Caco-2 (cell line): ENCODE data around the gene MAFF. TPM values are rescaled to one million over a fixed set of nuclear protein-coding genes. Genes with fewer than 3 reads are reported as not detected.

Experiments
- BruUV-seq: library from RNA; stranded (reverse); fragments of 400-500 nt; replicated peaks from 2 replicates; lab custom pipeline; 2021; lab: Mats Ljungman, UMichigan
- CTCF ChIA-PET: fragments of 300-600 bp; sonication (Branson Sonifier 250); formaldehyde crosslinking; loops from one replicate; lab custom pipeline; 2022; ENCODE audit warnings: antibody characterized with exemption; lab: Charles Lee
- POLR2A ChIA-PET: fragments of 300-600 bp; sonication (Branson Sonifier 250); formaldehyde crosslinking; loops from one replicate; lab custom pipeline; 2022; ENCODE audit warnings: antibody characterized with exemption; lab: Charles Lee
- DNase-seq, 2 experiments: peaks; one replicate each; pipeline versions ENCODE4 v3.0.0 to v3.0.0-alpha.2; 2020 to 2022
- H3K27me3 ChIP-seq: replicated peaks from 2 replicates; pipeline ENCODE4 v1.6.0; 2011; ENCODE audit warnings: low read length; ENCODE audit not compliant: control insufficient read depth, insufficient read depth
- H3K36me3 ChIP-seq: 2 replicates; pipeline ENCODE4 v1.5.1; 2011; ENCODE audit warnings: low read length; ENCODE audit not compliant: control insufficient read depth, insufficient read depth
- H3K4me1 ChIP-seq: fragments of 250-450 bp; sonication (Bioruptor Pico); 2 replicates; pipeline ENCODE4 v1.5.1; 2020; ENCODE audit warnings: mild to moderate bottlenecking
- H3K4me3 ChIP-seq: 2 replicates; pipeline ENCODE4 v1.5.1; 2011; ENCODE audit warnings: low read depth, mild to moderate bottlenecking, control low read depth, low read length
- H3K9me3 ChIP-seq: fragments of 250-450 bp; sonication (Bioruptor Pico); 2 replicates; pipeline ENCODE4 v1.5.1; 2020; ENCODE audit warnings: mild to moderate bottlenecking, moderate library complexity
- H3K27ac Mint-ChIP-seq: one replicate; pipeline ENCODE4 v1.8.0; 2022; ENCODE audit warnings: mixed read lengths; ENCODE audit not compliant: unreplicated experiment
- H3K27me3 Mint-ChIP-seq: one replicate; pipeline ENCODE4 v1.8.0; 2022; ENCODE audit warnings: mixed read lengths; ENCODE audit not compliant: insufficient read depth, unreplicated experiment
- H3K36me3 Mint-ChIP-seq: one replicate; pipeline ENCODE4 v1.8.0; 2022; ENCODE audit warnings: mild to moderate bottlenecking, mixed read lengths; ENCODE audit not compliant: insufficient read depth, unreplicated experiment
- H3K4me1 Mint-ChIP-seq: one replicate; pipeline ENCODE4 v1.8.0; 2022; ENCODE audit warnings: low read depth, mixed read lengths; ENCODE audit not compliant: unreplicated experiment
- H3K4me3 Mint-ChIP-seq: one replicate; pipeline ENCODE4 v1.8.0; 2022; ENCODE audit warnings: mild to moderate bottlenecking, moderate library complexity, mixed read lengths; ENCODE audit not compliant: unreplicated experiment
- H3K9me3 Mint-ChIP-seq: one replicate; pipeline ENCODE4 v1.8.0; 2022; ENCODE audit warnings: mixed read lengths; ENCODE audit not compliant: unreplicated experiment
- CTCF ChIP-seq, 2 experiments: fragments of 200-600 bp in 1 of 2; IDR thresholded peaks; 1 replicate in 1 of 2; 2 replicates in 1 of 2; pipeline versions ENCODE4 v1.5.1 to v1.8.0; 2011 to 2022; ENCODE audit warnings: antibody characterized with exemption in 1 of 2, control low read depth in 1 of 2, inconsistent platforms in 1 of 2, low read depth in 1 of 2, low read length in 1 of 2, mild to moderate bottlenecking in 1 of 2, moderate library complexity in 1 of 2; ENCODE audit not compliant: insufficient read depth in 1 of 2, severe bottlenecking in 1 of 2, unreplicated experiment in 1 of 2
- intact Hi-C: fragments of 100-400 bp; cut with micrococcal nuclease; formaldehyde crosslinking; loops from one replicate; pipeline ENCODE4 v1.10.0; 2022; ENCODE audit not compliant: unreplicated experiment
- total RNA-seq: library from RNA; stranded (reverse); gene quantifications from 2 replicates; pipeline ENCODE4 v1.2.3, GENCODE V29; 2022

The MAFF gene
- total RNA-seq, 1 experiment from 2014 or later, result 6.8 TPM

DNA sequence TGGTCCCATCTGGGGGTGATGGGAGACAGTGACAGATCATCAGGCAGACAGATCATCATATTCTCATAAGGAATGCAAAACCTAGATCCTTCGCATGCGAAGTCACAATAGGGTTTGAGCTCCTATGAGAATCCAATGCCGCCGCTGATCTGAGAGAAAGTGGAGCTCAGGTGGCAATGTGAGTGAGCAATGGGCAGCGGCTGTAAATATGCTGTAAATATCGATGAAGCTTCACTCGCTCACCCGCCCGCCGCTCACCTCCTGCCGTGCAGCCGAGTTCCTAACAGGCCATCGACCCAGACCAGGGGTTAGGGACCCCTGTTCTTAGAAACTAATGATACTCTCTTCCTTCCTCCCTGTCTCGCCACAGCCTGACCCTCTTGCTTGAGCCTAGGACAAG lies 10.7 kb upstream of the MAFF start:
- Mint-ChIP-seq H3K4me1 (peaks cover 35% of the 10 kb centered on the region), H3K27ac (no peak overlapping the region), H3K9me3 (no peaks in the 10 kb centered on the region), H3K36me3 (peaks cover 10% of the 10 kb centered on the region), H3K4me3 (no peak overlapping the region), H3K27me3 (no peaks in the 10 kb centered on the region)
- Histone ChIP-seq H3K9me3 (no peaks in the 10 kb centered on the region), H3K4me1 (peaks cover 28% of the 10 kb centered on the region), H3K36me3 (no peaks in the 10 kb centered on the region), H3K27me3 (no peaks in the 10 kb centered on the region), H3K4me3 (no peak overlapping the region)
- POLR2A ChIA-PET, result no interaction called here
- intact Hi-C loops, result no loop called here
- no peak for DNase-seq
- no peak for TF ChIP-seq CTCF (IDR thresholded peaks at IDR 0.05; ENCODE audit: insufficient read depth in 1 of 2, low read depth in 1 of 2, low read length in 1 of 2, severe bottlenecking in 1 of 2, unreplicated experiment in 1 of 2)
- no TSS peak for BruUV-seq
- CTCF ChIA-PET, result no interaction called here

GRCh38 chr22:38191731-38192474 lies 9.9 kb upstream of the MAFF start:
- no peak for TF ChIP-seq CTCF (IDR thresholded peaks at IDR 0.05; ENCODE audit: insufficient read depth in 1 of 2, low read depth in 1 of 2, low read length in 1 of 2, severe bottlenecking in 1 of 2, unreplicated experiment in 1 of 2)
- Histone ChIP-seq H3K27me3 (no peaks in the 10 kb centered on the region), H3K9me3 (no peaks in the 10 kb centered on the region), H3K36me3 (no peaks in the 10 kb centered on the region), H3K4me1 (peaks cover 28% of the 10 kb centered on the region), H3K4me3 (no peak overlapping the region)
- peaks cover 26% of the 10 kb centered on the region for H3K4me1 Mint-ChIP-seq
- peak overlapping the region; percentile 14 for H3K27ac Mint-ChIP-seq
- ChIA-PET CTCF (no interaction called here), POLR2A (interaction anchor here (1.0 kb wide), 1 partner anchor 10 kb away, joined by 3 read pairs; no protein-coding TSS in a partner anchor)
- H3K27me3 Mint-ChIP-seq, result no peaks in the 10 kb centered on the region
- BruUV-seq, result no TSS peak
- no peaks in the 10 kb centered on the region for H3K9me3 Mint-ChIP-seq
- no peak for DNase-seq
- intact Hi-C loops, result no loop called here
- no peak overlapping the region for H3K4me3 Mint-ChIP-seq
- H3K36me3 Mint-ChIP-seq, result peaks cover 6% of the 10 kb centered on the region

- H3K4me1 ChIP-seq, result peaks cover 26% of the 10 kb centered on the region
- H3K36me3 ChIP-seq, result no peaks in the 10 kb centered on the region
- BruUV-seq, result no TSS peak
- TF ChIP-seq CTCF (IDR thresholded peaks at IDR 0.05; ENCODE audit: insufficient read depth in 1 of 2, low read depth in 1 of 2, low read length in 1 of 2, severe bottlenecking in 1 of 2, unreplicated experiment in 1 of 2), result no peak
- CTCF ChIA-PET, result no interaction called here
- H3K27me3 ChIP-seq, result no peaks in the 10 kb centered on the region
- Mint-ChIP-seq H3K27me3 (no peaks in the 10 kb centered on the region), H3K4me3 (no peak overlapping the region), H3K9me3 (no peaks in the 10 kb centered on the region), H3K36me3 (peaks cover 6% of the 10 kb centered on the region), H3K27ac (peak overlapping the region; percentile 14), H3K4me1 (peaks cover 24% of the 10 kb centered on the region)
- POLR2A ChIA-PET, result interaction anchor here (1.0 kb wide), 1 partner anchor 10 kb away, joined by 3 read pairs; no protein-coding TSS in a partner anchor
- DNase-seq, result no peak
- H3K9me3 ChIP-seq, result no peaks in the 10 kb centered on the region
- no peak overlapping the region for H3K4me3 ChIP-seq
- intact Hi-C loops, result no loop called here
These were observed 9.3 kb upstream of the MAFF start for GRCh38 chr22:38192475-38192863.
